Measurements from ENCODE around the gene RIPOR1. TPM values are rescaled to one million over a fixed set of nuclear protein-coding genes. Genes with fewer than 3 reads are reported as not detected.

The RIPOR1 gene
- polyA plus RNA-seq, 1 donor (not counting 4 experiments of a cell fraction or from before 2014, with no cell fraction given) = 5.3 TPM

- Histone ChIP-seq H3K4me1 (ENCODE audit: control insufficient read depth, extremely low read depth, insufficient read depth, low read length) (peaks cover 9% of the 10 kb centered on the region), H3K27ac (ENCODE audit: control insufficient read depth, insufficient read depth, low read length) (no peak overlapping the region), H3K36me3 (ENCODE audit: control insufficient read depth in 2 of 2, extremely low read depth in 1 of 2, insufficient read depth in 2 of 2, low read length in 2 of 2) (no peaks in the 10 kb centered on the region), H2AFZ (ENCODE audit: control insufficient read depth, low read length) (no peak overlapping the region), H3K9me1 (ENCODE audit: control insufficient read depth, extremely low read depth, insufficient read depth, low read length) (no peaks in the 10 kb centered on the region), H3K4me3 (ENCODE audit: control insufficient read depth in 2 of 3, extremely low read depth in 1 of 3, insufficient read depth in 2 of 3, low read depth in 1 of 3, low read length in 3 of 3) (no peak overlapping the region), H3K27me3 (ENCODE audit: control insufficient read depth, extremely low read depth, insufficient read depth, low read length) (no peaks in the 10 kb centered on the region), H3K9ac (ENCODE audit: control insufficient read depth, extremely low read depth, insufficient read depth, low read length) (no peak overlapping the region), H3K4me2 (ENCODE audit: control insufficient read depth, extremely low read depth, insufficient read depth, low read depth, low read length) (no peak overlapping the region), H3K79me2 (ENCODE audit: control insufficient read depth, insufficient read depth, low read length) (no peaks in the 10 kb centered on the region), H4K20me1 (ENCODE audit: control insufficient read depth, extremely low read depth, insufficient read depth, low read length) (no peaks in the 10 kb centered on the region), H3K9me3 (ENCODE audit: control insufficient read depth, low read depth, low read length) (no peaks in the 10 kb centered on the region)
- DNase-seq (ENCODE audit: low read depth, low spot score) (no peak), FAIRE-seq (peak; percentile 32)
- dilution Hi-C loops (cut with MboI; ENCODE audit: extremely low pct_ligation_motif_present, low sequenced_read_pairs) = no loop called here
- TF ChIP-seq, protein P1, sequence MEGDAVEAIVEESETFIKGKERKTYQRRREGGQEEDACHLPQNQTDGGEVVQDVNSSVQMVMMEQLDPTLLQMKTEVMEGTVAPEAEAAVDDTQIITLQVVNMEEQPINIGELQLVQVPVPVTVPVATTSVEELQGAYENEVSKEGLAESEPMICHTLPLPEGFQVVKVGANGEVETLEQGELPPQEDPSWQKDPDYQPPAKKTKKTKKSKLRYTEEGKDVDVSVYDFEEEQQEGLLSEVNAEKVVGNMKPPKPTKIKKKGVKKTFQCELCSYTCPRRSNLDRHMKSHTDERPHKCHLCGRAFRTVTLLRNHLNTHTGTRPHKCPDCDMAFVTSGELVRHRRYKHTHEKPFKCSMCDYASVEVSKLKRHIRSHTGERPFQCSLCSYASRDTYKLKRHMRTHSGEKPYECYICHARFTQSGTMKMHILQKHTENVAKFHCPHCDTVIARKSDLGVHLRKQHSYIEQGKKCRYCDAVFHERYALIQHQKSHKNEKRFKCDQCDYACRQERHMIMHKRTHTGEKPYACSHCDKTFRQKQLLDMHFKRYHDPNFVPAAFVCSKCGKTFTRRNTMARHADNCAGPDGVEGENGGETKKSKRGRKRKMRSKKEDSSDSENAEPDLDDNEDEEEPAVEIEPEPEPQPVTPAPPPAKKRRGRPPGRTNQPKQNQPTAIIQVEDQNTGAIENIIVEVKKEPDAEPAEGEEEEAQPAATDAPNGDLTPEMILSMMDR (optimal IDR thresholded peaks at IDR 0.05 in 1 of 3, IDR thresholded peaks at IDR 0.05 in 1 of 3, conservative IDR thresholded peaks at IDR 0.05 in 1 of 3; ENCODE audit: extremely low read depth in 1 of 3, insufficient read depth in 2 of 3, low read length in 3 of 3) = peak; percentile 59 to 69 (median 61)
- no peak for TF ChIP-seq EZH2 (IDR thresholded peaks at IDR 0.05; ENCODE audit: low read length)
These were observed 14.2 kb upstream of the RIPOR1 start for GRCh38 chr16:67514382-67514828.

DNA sequence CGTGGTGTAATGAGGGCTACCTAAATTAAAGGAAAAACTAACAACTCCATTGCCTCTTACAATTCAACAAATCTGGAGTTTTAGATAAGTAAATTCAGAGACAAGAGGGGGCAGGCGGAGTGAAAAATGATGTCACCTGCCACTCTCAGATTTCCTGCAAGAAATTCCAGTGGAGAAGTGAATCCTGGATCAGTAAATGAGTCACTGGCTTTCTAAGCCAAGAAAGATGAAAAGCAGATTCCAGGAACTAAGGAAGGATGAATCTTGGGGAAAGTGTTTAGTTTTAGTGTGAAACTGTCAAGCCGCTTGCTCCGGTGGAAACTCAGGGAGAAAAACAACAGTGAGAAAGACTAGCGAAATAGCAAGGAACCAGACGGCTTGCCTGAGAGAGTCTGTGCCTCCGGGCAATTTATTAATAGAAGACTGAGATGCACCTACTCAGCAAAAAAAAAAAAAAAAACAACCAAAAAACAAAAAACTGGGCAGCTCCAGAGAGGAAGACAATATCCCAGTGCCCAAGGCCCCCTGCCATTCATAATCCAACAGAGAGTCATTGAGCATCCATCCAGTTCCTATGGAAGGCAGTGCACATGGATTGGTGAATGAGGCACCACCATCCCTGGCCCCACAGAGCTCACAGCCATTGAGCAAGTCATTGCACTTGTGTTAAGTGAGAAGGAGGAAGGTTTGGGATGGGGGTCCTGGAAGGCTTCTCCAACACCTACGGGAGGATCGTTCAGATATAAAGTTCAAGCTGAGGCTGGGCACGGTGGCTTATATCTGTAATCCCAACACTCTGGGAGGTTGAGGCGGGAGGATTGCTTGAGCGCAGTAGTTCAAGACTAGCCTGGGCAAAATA lies 12.1 kb upstream of the RIPOR1 start:
- DNase-seq (ENCODE audit: low read depth, low spot score) = no peak

More for the DNA sequence above, 12.1 kb upstream of the RIPOR1 start:
- Histone ChIP-seq H2AFZ (ENCODE audit: control insufficient read depth, low read length) (peak overlapping the region; percentile 33), H3K9me1 (ENCODE audit: control insufficient read depth, extremely low read depth, insufficient read depth, low read length) (no peaks in the 10 kb centered on the region), H3K4me3 (ENCODE audit: control insufficient read depth in 2 of 3, extremely low read depth in 1 of 3, insufficient read depth in 2 of 3, low read depth in 1 of 3, low read length in 3 of 3) (no peak overlapping the region), H3K27ac (ENCODE audit: control insufficient read depth, insufficient read depth, low read length) (no peak overlapping the region), H3K36me3 (ENCODE audit: control insufficient read depth in 2 of 2, extremely low read depth in 1 of 2, insufficient read depth in 2 of 2, low read length in 2 of 2) (no peaks in the 10 kb centered on the region), H3K4me1 (ENCODE audit: control insufficient read depth, extremely low read depth, insufficient read depth, low read length) (peaks cover 16% of the 10 kb centered on the region), H3K4me2 (ENCODE audit: control insufficient read depth, extremely low read depth, insufficient read depth, low read depth, low read length) (peak overlapping the region; percentile 45), H4K20me1 (ENCODE audit: control insufficient read depth, extremely low read depth, insufficient read depth, low read length) (no peaks in the 10 kb centered on the region), H3K9ac (ENCODE audit: control insufficient read depth, extremely low read depth, insufficient read depth, low read length) (no peak overlapping the region), H3K9me3 (ENCODE audit: control insufficient read depth, low read depth, low read length) (no peaks in the 10 kb centered on the region), H3K79me2 (ENCODE audit: control insufficient read depth, insufficient read depth, low read length) (no peaks in the 10 kb centered on the region), H3K27me3 (ENCODE audit: control insufficient read depth, extremely low read depth, insufficient read depth, low read length) (no peaks in the 10 kb centered on the region)
- no peak for TF ChIP-seq EZH2 (IDR thresholded peaks at IDR 0.05; ENCODE audit: low read length)
- TF ChIP-seq, protein P1 (optimal IDR thresholded peaks at IDR 0.05 in 1 of 3, IDR thresholded peaks at IDR 0.05 in 1 of 3, conservative IDR thresholded peaks at IDR 0.05 in 1 of 3; ENCODE audit: extremely low read depth in 1 of 3, insufficient read depth in 2 of 3, low read length in 3 of 3) = no peak
- FAIRE-seq = no peak
- dilution Hi-C loops (cut with MboI; ENCODE audit: extremely low pct_ligation_motif_present, low sequenced_read_pairs) = no loop called here
